Measurements from ENCODE around the gene IL17B. TPM values are rescaled to one million over a fixed set of nuclear protein-coding genes. Genes with fewer than 3 reads are reported as not detected.

Gene IL17B
- total and polyA plus RNA-seq, 7 donors, result 0.82 to 9.6 (median 4.8) TPM; not detected in 2

DNA sequence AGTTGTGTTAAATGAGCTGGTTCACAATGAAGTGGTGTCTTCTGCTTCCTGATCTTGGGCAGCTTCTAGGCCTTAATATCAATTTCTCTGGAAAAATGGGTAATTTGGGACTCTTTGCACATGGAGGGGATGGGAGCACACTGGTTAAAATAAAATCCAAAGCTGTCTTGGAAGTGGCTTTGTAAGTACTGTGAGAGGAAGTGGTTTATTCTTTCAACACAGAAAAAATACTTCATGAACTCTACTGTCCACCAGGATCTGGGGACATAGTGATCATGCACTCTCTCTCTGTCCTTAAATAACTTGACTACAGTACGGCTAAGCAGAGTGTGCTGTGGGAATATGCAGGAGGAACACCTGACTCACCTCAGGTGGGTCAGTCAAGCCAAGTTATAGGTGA, 18.8 kb downstream of the IL17B start:
- H3K36me3 ChIP-seq, result no peaks in the 10 kb centered on the region
- TF ChIP-seq POLR2AphosphoS5 (IDR thresholded peaks at IDR 0.05), result no peak
- TF ChIP-seq, protein P1, sequence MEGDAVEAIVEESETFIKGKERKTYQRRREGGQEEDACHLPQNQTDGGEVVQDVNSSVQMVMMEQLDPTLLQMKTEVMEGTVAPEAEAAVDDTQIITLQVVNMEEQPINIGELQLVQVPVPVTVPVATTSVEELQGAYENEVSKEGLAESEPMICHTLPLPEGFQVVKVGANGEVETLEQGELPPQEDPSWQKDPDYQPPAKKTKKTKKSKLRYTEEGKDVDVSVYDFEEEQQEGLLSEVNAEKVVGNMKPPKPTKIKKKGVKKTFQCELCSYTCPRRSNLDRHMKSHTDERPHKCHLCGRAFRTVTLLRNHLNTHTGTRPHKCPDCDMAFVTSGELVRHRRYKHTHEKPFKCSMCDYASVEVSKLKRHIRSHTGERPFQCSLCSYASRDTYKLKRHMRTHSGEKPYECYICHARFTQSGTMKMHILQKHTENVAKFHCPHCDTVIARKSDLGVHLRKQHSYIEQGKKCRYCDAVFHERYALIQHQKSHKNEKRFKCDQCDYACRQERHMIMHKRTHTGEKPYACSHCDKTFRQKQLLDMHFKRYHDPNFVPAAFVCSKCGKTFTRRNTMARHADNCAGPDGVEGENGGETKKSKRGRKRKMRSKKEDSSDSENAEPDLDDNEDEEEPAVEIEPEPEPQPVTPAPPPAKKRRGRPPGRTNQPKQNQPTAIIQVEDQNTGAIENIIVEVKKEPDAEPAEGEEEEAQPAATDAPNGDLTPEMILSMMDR (IDR thresholded peaks at IDR 0.05), result no peak
- TF ChIP-seq POLR2A (IDR thresholded peaks at IDR 0.05), result no peak
- TF ChIP-seq EP300 (IDR thresholded peaks at IDR 0.05), result no peak
- WGBS, 2 donors, result 81 to 89% methylated on average over 1 of the region's 1 CpG
- H3K27me3 ChIP-seq, result no peaks in the 10 kb centered on the region
- H3K27ac ChIP-seq, result no peak overlapping the region
- H3K9me3 ChIP-seq, result no peaks in the 10 kb centered on the region
- peaks cover 0 to 14% (median 11%) of the 10 kb centered on the region in 4 donors for H3K4me1 ChIP-seq
- intact Hi-C loops (cut with DNase I), result no loop called here
- no peak for DNase-seq
- no peak overlapping the region for H3K4me3 ChIP-seq

DNA sequence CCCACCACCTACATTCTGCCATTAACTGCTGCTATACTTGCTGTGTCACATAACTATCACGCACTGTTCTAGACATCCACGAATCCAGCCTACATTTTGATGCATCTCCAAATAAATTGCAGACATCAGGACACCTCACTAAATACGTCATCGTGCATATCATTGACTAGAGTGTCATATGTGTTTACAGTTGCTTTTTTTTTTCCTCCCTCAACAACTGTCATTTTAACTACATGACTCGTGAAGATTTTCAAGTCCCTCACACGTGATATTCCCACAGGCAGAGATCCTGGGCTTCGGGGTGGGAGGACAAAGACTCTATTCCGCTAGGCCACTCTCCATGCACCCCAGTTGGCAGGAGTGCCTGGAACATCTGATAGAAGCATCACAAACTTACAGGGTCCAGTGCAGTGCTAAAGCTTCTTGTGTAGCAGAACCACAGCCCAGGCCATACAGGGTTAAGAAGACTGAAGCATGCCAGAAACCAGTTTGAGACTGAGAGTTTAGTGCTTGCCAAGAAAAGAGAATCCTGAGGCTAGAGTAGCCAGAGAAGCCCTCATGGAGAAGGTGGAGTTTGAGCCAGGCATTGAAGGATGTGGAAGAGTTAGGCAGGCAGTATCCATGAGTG, 20.1 kb downstream of the IL17B start:
- Histone ChIP-seq H3K27ac (peak overlapping the region in 2 of 4 donors; percentile 65 to 73), H3K4me1 (peaks cover 0 to 14% (median 11%) of the 10 kb centered on the region in 4 donors), H3K9me3 (no peaks in the 10 kb centered on the region), H3K36me3 (peaks cover 0 to 7% (median 0%) of the 10 kb centered on the region in 4 donors), H3K27me3 (no peaks in the 10 kb centered on the region), H3K4me3 (peak overlapping the region in 1 of 4 donors; percentile 58)
- no peak for TF ChIP-seq POLR2AphosphoS5 (IDR thresholded peaks at IDR 0.05)
- TF ChIP-seq, protein P1 (IDR thresholded peaks at IDR 0.05), result no peak
- no peak for TF ChIP-seq EP300 (IDR thresholded peaks at IDR 0.05)
- TF ChIP-seq POLR2A (IDR thresholded peaks at IDR 0.05), result no peak
- intact Hi-C loops (cut with DNase I), result loop anchor here (1.0 kb wide), 1 partner anchor 10 kb away; no protein-coding TSS in a partner anchor
- WGBS, 2 donors, result 79 to 80% methylated on average over 8 of the region's 8 CpGs
- DNase-seq, result no peak

DNA sequence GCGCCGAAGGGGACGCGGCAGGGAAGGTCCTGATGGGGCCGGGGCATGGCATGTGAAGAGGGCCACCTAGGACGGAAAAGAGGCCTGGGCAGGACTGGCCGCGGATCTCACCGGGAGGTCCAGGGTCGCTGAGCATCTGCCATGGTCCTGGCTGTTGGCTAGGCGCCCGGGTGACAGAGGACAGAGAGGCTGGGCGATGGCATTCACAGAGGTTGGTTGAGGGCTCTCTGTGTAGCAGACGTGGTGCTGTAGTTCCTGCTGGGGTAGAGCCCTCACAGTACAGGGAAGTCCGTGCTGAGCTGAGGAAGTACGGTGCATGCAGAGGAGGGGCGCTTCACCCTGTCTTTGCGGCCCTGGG, 20.8 kb downstream of the IL17B start:
- peak overlapping the region; percentile 61 to 76 (median 69) for H3K27ac ChIP-seq
- WGBS, 2 donors, result 1% methylated on average over 18 of the region's 18 CpGs
- peak overlapping the region; percentile 48 to 75 (median 57) for H3K4me3 ChIP-seq
- no peak for TF ChIP-seq POLR2AphosphoS5 (IDR thresholded peaks at IDR 0.05)
- TF ChIP-seq, protein P1 (IDR thresholded peaks at IDR 0.05), result no peak
- no peak for TF ChIP-seq EP300 (IDR thresholded peaks at IDR 0.05)
- TF ChIP-seq POLR2A (IDR thresholded peaks at IDR 0.05), result no peak
- H3K36me3 ChIP-seq, result peaks cover 0 to 14% (median 0%) of the 10 kb centered on the region in 4 donors
- no peaks in the 10 kb centered on the region for H3K9me3 ChIP-seq
- peaks cover 0 to 14% (median 11%) of the 10 kb centered on the region in 4 donors for H3K4me1 ChIP-seq
- intact Hi-C loops (cut with DNase I), result loop anchor here (1.0 kb wide), 1 partner anchor 9 kb away; no protein-coding TSS in a partner anchor
- DNase-seq, result peak; percentile 86
- no peaks in the 10 kb centered on the region for H3K27me3 ChIP-seq

DNA sequence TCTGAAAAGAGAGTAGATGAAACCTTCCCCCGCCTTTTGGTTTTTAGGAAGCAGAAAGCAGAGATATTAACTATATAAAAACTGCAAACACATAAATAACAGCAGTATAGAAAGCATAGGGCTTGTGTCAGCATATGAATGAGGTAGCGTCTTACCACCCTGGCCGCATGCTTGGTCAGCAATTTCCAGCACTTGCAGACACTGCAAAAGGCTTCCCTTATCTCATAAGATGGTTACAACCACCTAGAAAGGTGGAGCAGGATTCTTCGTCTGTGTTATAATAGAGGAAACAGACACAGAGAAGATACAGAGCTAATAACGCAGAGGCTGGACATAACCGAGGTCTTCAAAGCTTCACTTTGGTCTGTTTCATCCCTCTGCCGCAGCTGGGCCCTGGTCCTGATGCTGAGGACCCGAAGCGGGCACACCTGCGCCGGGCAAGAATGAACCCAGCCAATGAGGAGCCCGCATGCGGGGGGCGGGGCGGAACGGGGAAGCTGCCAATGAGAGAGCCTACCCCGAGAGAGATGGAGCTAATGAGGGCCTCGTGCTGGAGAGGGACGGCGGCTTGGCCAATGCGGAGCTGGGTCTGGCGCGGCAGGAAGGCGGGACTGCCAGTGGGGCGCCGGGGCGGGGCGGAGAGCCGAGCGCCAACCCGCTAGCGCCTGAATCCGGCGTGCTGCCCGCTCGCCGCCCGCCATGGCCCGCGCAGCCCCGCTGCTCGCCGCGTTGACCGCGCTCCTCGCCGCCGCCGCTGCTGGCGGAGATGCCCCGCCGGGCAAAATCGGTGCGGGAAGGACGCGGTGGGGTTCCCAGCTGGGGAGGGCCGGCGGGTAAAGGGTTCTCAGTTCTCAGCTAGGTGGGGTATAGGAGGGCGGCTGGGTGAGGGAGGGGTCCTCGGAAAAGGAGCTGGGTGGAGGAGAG, 21.5 kb downstream of the IL17B start, which contains the start of gene PCYOX1L:
PCYOX1L (plus strand) TSS at position 677 of the 924 bp plus-strand sequence; CDS start at position 700, 23 bp downstream.
- H3K27me3 ChIP-seq, result no peaks in the 10 kb centered on the region
- H3K27ac ChIP-seq, result peak within 1 kb of the TSS; percentile 61 to 76 (median 69)
- peak within 1 kb of the TSS; percentile 48 to 75 (median 57) for H3K4me3 ChIP-seq
- intact Hi-C loops (cut with DNase I), result loop anchor here (1.0 kb wide), 1 partner anchor 8 kb away; no protein-coding TSS in a partner anchor
- DNase-seq, result peak; percentile 98
- 2% methylated on average over 61 of the region's 61 CpGs for WGBS, 2 donors
- peaks cover 0 to 20% (median under 1%) of the 10 kb centered on the region in 4 donors for H3K36me3 ChIP-seq
- TF ChIP-seq POLR2AphosphoS5 (IDR thresholded peaks at IDR 0.05) (peak in 2 of 4 donors; percentile 35 to 54), EP300 (IDR thresholded peaks at IDR 0.05) (no peak)
- H3K9me3 ChIP-seq, result no peaks in the 10 kb centered on the region
- H3K4me1 ChIP-seq, result peaks cover 0 to 14% (median 11%) of the 10 kb centered on the region in 4 donors
